Stomach (tissue), 9 donors: ENCODE results near the gene KISS1R. TPM values are rescaled to one million over a fixed set of nuclear protein-coding genes. Genes with fewer than 3 reads are reported as not detected.

Experiments used
- DNase-seq, 2 donors: peaks; one replicate each; pipeline versions ENCODE4 v3.0.0 to v3.0.0-alpha.2; 2013 to 2019
- H3K27ac ChIP-seq, 5 donors: fragments of 200-600 bp in 4 of 5; sonication (generic) in 4 of 5; one replicate each; pipeline ENCODE4 v1.5.1; 2013 to 2019; ENCODE audit warnings: mild to moderate bottlenecking in 1 of 5, moderate library complexity in 1 of 5
- H3K27me3 ChIP-seq, 3 donors: fragments of 200-600 bp; sonication (generic); one replicate each; pipeline ENCODE4 v1.5.1; 2017 to 2019; ENCODE audit warnings: mixed run types in 1 of 3
- H3K36me3 ChIP-seq, 4 donors: fragments of 200-600 bp; sonication (generic); 1 replicate in 3 of 4; 2 replicates in 1 of 4; pipeline ENCODE4 v1.5.1; 2016 to 2019
- H3K4me1 ChIP-seq, 4 donors: fragments of 200-600 bp; sonication (generic); one replicate each; pipeline ENCODE4 v1.5.1; 2016 to 2019
- H3K4me3 ChIP-seq, 4 donors: fragments of 200-600 bp; sonication (generic) in 3 of 4; one replicate each; pipeline ENCODE4 v1.5.1; 2016 to 2019; ENCODE audit warnings: mild to moderate bottlenecking in 1 of 4
- H3K9me3 ChIP-seq, 4 donors: fragments of 200-600 bp; sonication (generic); one replicate each; pipeline ENCODE4 v1.5.1; 2016 to 2019
- EP300 ChIP-seq: sonication (generic); formaldehyde crosslinking; IDR thresholded peaks from one replicate; pipeline ENCODE4 v1.6.1; 2017; ENCODE audit warnings: antibody characterized with exemption
- POLR2A ChIP-seq, 4 donors: fragments of 450-650 bp; IDR thresholded peaks; one replicate each; pipeline ENCODE4 v1.6.1; 2016; ENCODE audit warnings: antibody characterized with exemption in 4 of 4, control low read depth in 2 of 4, mild to moderate bottlenecking in 1 of 4, moderate library complexity in 1 of 4
- POLR2AphosphoS5 ChIP-seq, 3 donors: sonication (generic); formaldehyde crosslinking; IDR thresholded peaks; one replicate each; pipeline ENCODE4 v1.6.1; 2016; ENCODE audit warnings: antibody characterized with exemption in 3 of 3
- WGBS, 5 donors: extraction: QIAGEN DNeasy Blood & Tissue Kit in 3 of 5; methylation state at CpG; one replicate each; pipeline versions ENCODE4 v1.1.5 to v1.1.7; 2013 to 2018; 5-methylcytosine and 5-hydroxymethylcytosine counted together
- intact Hi-C: fragments of 100-400 bp; cut with DNase I; formaldehyde crosslinking; loops from one replicate; pipeline ENCODE4 v1.15.1; 2023; ENCODE audit warnings: low total_unique reads
- polyA plus RNA-seq, 3 donors: library from polyadenylated mRNA; stranded (reverse); fragments of 200-250 nt; gene quantifications; one replicate each; pipeline ENCODE4 v1.2.3, GENCODE V29; 2013
- total RNA-seq, 5 donors: library from RNA; depleted of rRNA; stranded (reverse); fragments of >200 nt; gene quantifications; one replicate each; pipeline versions ENCODE4 v1.1.0 to v1.2.3, GENCODE V29; 2014 to 2016
- TF ChIP-seq, protein P1 (sequence below), 7 experiments: fragments of 450-650 bp in 4 of 7; fragments of 200-600 bp in 3 of 7; sonication (generic) in 3 of 7; IDR thresholded peaks; one replicate each; pipeline ENCODE4 v1.5.1; 2016 to 2019; ENCODE audit warnings: antibody characterized with exemption in 7 of 7, control low read depth in 2 of 7, mild to moderate bottlenecking in 1 of 7
- donor health status: healthy with polysubstance abuse.
- donor health status: Bipolar disorder and iron deficiency.
- donor health status: healthy.

Gene KISS1R
- total and polyA plus RNA-seq, 8 donors: not detected

DNA sequence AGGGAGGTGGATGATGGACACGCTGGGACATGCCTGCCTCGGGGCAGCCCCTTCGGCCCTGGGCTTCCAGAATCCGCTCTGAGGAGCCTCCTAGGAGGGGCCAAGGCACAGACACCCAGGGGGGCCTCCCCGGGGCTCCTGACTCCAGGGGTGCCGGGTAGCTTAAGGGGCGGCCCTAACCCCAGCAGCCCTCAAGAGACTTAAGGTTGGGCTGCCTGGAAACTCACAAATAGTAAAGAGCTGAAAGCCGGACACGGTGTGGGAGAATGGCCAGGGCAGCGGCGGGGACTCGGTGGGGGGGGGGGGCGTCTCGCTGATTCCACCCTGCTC is 16.4 kb downstream of the KISS1R start:
- Histone ChIP-seq H3K27me3 (peaks cover 0 to 4% (median 0%) of the 10 kb centered on the region in 3 donors), H3K27ac (peak overlapping the region in 3 of 5 donors; percentile 67 to 85 (median 77)), H3K36me3 (peaks cover 0 to 19% (median 17%) of the 10 kb centered on the region in 4 donors), H3K4me1 (peaks cover 31 to 48% (median 44%) of the 10 kb centered on the region in 4 donors), H3K4me3 (peak overlapping the region in 1 of 4 donors; percentile 28), H3K9me3 (no peaks in the 10 kb centered on the region)
- 39 to 62% (median 56%) methylated on average over 7 to 14 of the region's 14 CpGs for WGBS, 5 donors
- TF ChIP-seq EP300: no peak
- intact Hi-C loops: no loop called here
- DNase-seq: no peak

DNA sequence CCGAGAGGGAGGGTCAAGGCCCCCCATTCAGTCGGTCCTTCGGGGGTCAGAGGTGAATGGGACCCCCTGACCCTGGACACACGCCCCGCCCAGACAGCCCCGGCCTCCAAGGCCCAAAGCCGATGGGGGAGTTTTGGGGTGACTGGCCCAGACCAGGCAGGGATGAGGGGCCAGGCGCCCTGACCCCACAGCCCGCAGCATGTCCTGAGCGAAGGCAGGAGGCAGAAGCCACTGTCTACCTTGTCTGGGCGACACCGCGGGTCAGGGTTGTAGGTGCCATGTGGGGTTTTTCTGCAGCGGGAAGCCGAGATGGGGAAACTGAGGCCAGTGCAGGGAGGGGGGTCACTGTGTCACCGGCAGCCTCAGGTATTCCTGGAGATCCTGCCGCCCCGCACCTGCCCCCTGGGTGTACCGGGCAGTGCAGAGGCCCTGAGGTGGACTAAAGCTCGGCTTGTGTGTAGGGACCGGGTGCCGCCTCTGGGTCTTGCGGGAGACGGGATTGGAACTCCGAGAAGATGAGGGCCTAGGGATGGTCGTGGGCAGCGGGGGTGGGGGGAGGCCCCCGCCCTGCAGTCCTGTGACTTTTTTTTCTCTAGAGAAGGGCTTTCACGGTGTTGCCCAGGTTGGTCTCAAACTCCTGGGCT is 17.2 kb downstream of the KISS1R start:
- intact Hi-C loops: no loop called here
- TF ChIP-seq POLR2AphosphoS5 (IDR thresholded peaks at IDR 0.05) (no peak), EP300 (no peak), POLR2A (IDR thresholded peaks at IDR 0.05) (no peak)
- TF ChIP-seq, protein P1, sequence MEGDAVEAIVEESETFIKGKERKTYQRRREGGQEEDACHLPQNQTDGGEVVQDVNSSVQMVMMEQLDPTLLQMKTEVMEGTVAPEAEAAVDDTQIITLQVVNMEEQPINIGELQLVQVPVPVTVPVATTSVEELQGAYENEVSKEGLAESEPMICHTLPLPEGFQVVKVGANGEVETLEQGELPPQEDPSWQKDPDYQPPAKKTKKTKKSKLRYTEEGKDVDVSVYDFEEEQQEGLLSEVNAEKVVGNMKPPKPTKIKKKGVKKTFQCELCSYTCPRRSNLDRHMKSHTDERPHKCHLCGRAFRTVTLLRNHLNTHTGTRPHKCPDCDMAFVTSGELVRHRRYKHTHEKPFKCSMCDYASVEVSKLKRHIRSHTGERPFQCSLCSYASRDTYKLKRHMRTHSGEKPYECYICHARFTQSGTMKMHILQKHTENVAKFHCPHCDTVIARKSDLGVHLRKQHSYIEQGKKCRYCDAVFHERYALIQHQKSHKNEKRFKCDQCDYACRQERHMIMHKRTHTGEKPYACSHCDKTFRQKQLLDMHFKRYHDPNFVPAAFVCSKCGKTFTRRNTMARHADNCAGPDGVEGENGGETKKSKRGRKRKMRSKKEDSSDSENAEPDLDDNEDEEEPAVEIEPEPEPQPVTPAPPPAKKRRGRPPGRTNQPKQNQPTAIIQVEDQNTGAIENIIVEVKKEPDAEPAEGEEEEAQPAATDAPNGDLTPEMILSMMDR (IDR thresholded peaks at IDR 0.05): no peak
- peak overlapping the region; percentile 49 to 85 (median 69) for H3K27ac ChIP-seq
- 51 to 71% (median 53%) methylated on average over 28 to 29 of the region's 29 CpGs for WGBS, 5 donors
- peak overlapping the region in 1 of 4 donors; percentile 2 for H3K4me3 ChIP-seq
- H3K36me3 ChIP-seq: peaks cover 0 to 14% (median 12%) of the 10 kb centered on the region in 4 donors
- H3K4me1 ChIP-seq: peaks cover 31 to 46% (median 42%) of the 10 kb centered on the region in 4 donors
- DNase-seq: no peak
- no peaks in the 10 kb centered on the region for H3K9me3 ChIP-seq
- peaks cover 0 to 4% (median 0%) of the 10 kb centered on the region in 3 donors for H3K27me3 ChIP-seq

DNA sequence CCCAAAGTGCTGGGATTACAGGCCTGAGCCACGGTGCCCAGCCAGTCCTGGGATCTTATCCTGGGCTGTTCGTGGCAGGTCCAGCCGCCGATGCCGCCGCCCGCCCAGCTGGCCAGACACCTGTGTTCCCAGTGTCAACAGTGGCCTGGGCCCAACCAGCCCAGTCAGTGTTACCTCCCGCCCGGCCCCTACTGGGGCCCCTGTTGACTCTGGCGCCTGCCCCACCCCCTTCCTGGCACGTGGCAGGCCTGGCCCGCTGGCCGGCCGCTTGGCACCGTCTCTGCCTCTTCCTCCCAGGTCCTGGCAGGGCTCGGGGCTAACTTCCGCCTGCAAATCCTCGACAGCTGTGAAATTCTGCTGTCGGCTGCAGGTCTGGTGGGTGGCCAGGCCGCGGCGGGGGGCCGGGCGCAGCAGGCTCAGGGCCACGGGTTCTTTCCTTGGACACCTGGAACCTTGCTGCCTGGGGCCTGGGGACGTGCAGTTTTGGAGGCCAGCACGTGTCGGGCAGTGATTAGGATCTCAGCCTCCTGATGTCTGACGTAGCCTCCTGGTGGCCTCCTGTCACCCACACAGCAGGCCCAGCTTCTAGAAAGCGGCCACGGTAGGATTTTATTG is 17.8 kb downstream of the KISS1R start:
- H3K36me3 ChIP-seq: peaks cover 0 to 7% (median 6%) of the 10 kb centered on the region in 4 donors
- H3K4me3 ChIP-seq: peak overlapping the region in 1 of 4 donors; percentile 2
- no peaks in the 10 kb centered on the region for H3K9me3 ChIP-seq
- intact Hi-C loops: no loop called here
- TF ChIP-seq, protein P1 (IDR thresholded peaks at IDR 0.05): peak in 1 of 7 experiments; percentile 7
- no peak for TF ChIP-seq POLR2A (IDR thresholded peaks at IDR 0.05)
- TF ChIP-seq POLR2AphosphoS5 (IDR thresholded peaks at IDR 0.05): peak; percentile 86 to 95 (median 94)
- peaks cover 31 to 51% (median 48%) of the 10 kb centered on the region in 4 donors for H3K4me1 ChIP-seq
- DNase-seq: peak; percentile 96 to 97
- H3K27ac ChIP-seq: peak overlapping the region; percentile 49 to 85 (median 69)
- H3K27me3 ChIP-seq: peaks cover 0 to 4% (median 0%) of the 10 kb centered on the region in 3 donors
- WGBS, 5 donors: 4 to 14% (median 9%) methylated on average over 10 to 31 of the region's 31 CpGs

DNA sequence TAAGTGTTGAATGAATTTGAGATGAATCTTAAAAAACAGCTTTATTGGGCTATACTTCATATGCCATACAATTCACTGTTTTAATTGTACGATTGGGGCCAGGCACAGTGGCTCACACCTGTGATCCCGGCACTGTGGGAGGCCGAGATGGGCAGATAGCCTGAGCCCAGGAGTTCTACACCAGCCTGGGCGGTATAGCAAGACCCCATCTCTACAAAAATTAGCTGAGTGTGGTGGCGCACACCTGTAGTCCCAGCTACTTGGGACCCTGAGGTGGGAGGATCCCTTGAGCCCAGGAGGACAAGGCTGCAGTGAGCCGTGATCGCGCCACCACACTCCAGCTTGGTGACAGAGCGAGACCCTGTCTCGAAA is 19.0 kb downstream of the KISS1R start:
- no peaks in the 10 kb centered on the region for H3K9me3 ChIP-seq
- TF ChIP-seq POLR2AphosphoS5 (IDR thresholded peaks at IDR 0.05): no peak
- TF ChIP-seq, protein P1 (IDR thresholded peaks at IDR 0.05): no peak
- no peak for TF ChIP-seq EP300
- no peak for TF ChIP-seq POLR2A (IDR thresholded peaks at IDR 0.05)
- H3K27me3 ChIP-seq: peaks cover 0 to 4% (median 0%) of the 10 kb centered on the region in 3 donors
- peaks cover 43 to 63% (median 60%) of the 10 kb centered on the region in 4 donors for H3K4me1 ChIP-seq
- H3K36me3 ChIP-seq: peaks cover 0 to under 1% (median under 1%) of the 10 kb centered on the region in 4 donors
- DNase-seq: no peak
- H3K4me3 ChIP-seq: no peak overlapping the region
- intact Hi-C loops: no loop called here
- H3K27ac ChIP-seq: peak overlapping the region in 1 of 5 donors; percentile 85
- 93 to 99% (median 97%) methylated on average over 10 of the region's 10 CpGs for WGBS, 5 donors
